Medulla oblongata (tissue), 1 donor: ENCODE data around the gene CCDC122.

Experiments
- DNase-seq: peaks from one replicate; pipeline ENCODE4 v3.0.0-alpha.2; 2015; ENCODE audit errors: extremely low spot score

CCDC122 gene

GRCh38 chr13:43878892-43879754, at the start of gene CCDC122:
TSS of gene CCDC122 (minus strand) at chr13:43879740. CDS start at chr13:43869376, 10,364 bp downstream.
- DNase-seq = peak; percentile 81

- peak; percentile 41 for DNase-seq
Observed at GRCh38 chr13:43924549-43925245, 45.2 kb upstream of the CCDC122 start.

- DNase-seq = no peak
Observed at GRCh38 chr13:43920965-43921674, 41.6 kb upstream of the CCDC122 start.

GRCh38 chr13:43918636-43919035, 39.1 kb upstream of the CCDC122 start:
- DNase-seq = no peak

GRCh38 chr13:43916828-43917227, 37.3 kb upstream of the CCDC122 start:
- DNase-seq = no peak

- DNase-seq = no peak
Observed at GRCh38 chr13:43915451-43915850, 35.9 kb upstream of the CCDC122 start.

- DNase-seq = no peak
Observed at GRCh38 chr13:43911871-43912270, 32.3 kb upstream of the CCDC122 start.

GRCh38 chr13:43911278-43911677, 31.7 kb upstream of the CCDC122 start:
- no peak for DNase-seq

- no peak for DNase-seq
Observed at GRCh38 chr13:43910856-43911255, 31.3 kb upstream of the CCDC122 start.

GRCh38 chr13:43908156-43909126, 28.9 kb upstream of the CCDC122 start:
- DNase-seq = peak; percentile 66

- DNase-seq = peak; percentile 88
Observed at GRCh38 chr13:43905435-43906031, 26.0 kb upstream of the CCDC122 start.

- no peak for DNase-seq
Observed at GRCh38 chr13:43895940-43896339, 16.4 kb upstream of the CCDC122 start.

- DNase-seq = no peak
Observed at GRCh38 chr13:43894438-43894837, 14.9 kb upstream of the CCDC122 start.

- no peak for DNase-seq
Observed at GRCh38 chr13:43884222-43884621, 4.7 kb upstream of the CCDC122 start.

GRCh38 chr13:43883631-43884030, 4.1 kb upstream of the CCDC122 start:
- DNase-seq = no peak

GRCh38 chr13:43881580-43881979, 2.0 kb upstream of the CCDC122 start:
- DNase-seq = no peak

- peak; percentile 52 for DNase-seq
Observed at GRCh38 chr13:43880926-43881325, 1.4 kb upstream of the CCDC122 start.

GRCh38 chr13:43880214-43880855, 795 bp upstream of the CCDC122 start:
- DNase-seq = peak; percentile 41

- DNase-seq = peak; percentile 18
Observed at GRCh38 chr13:43879755-43880181, 228 bp upstream of the CCDC122 start, which contains the start of gene LACC1. TSS of gene LACC1 (plus strand) at chr13:43879904. CDS start at chr13:43880986, 1,082 bp downstream.

- DNase-seq = peak; percentile 27
Observed at GRCh38 chr13:43877766-43878165, 1.8 kb downstream of the CCDC122 start.
